ENCODE results near the gene NPAS2.

DNA sequence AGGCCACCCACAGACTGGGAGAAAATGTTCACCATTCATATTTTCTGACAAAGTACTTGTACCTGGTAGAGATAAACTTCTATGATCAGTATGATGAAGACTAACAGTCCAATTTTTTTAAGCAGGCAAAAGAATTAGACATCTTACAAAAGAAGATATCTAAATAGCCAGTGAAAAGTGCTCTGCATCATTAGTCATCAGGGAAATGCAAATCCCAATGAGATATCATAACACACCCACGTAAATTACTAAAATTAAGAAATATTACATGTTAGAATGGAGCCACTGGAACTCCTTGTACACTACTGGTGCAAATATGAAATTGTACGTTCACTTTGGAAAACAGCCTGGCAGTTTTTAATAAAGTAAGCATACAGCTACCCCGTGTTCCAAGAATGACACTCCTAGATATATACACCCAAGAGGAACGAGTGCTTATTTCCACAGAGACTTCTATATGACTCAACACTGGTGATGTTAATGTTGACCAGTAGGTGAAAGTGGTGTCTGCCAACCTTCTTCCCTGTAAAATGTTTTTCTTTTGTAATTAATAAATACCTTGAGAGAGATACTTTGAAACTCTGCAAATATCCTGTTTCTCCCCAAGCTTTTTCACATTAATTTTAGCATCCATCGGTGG is 80.3 kb downstream of the NPAS2 start:
- no peak for TF ChIP-seq POLR2A (IDR thresholded peaks at IDR 0.05)
- TF ChIP-seq, protein P1, sequence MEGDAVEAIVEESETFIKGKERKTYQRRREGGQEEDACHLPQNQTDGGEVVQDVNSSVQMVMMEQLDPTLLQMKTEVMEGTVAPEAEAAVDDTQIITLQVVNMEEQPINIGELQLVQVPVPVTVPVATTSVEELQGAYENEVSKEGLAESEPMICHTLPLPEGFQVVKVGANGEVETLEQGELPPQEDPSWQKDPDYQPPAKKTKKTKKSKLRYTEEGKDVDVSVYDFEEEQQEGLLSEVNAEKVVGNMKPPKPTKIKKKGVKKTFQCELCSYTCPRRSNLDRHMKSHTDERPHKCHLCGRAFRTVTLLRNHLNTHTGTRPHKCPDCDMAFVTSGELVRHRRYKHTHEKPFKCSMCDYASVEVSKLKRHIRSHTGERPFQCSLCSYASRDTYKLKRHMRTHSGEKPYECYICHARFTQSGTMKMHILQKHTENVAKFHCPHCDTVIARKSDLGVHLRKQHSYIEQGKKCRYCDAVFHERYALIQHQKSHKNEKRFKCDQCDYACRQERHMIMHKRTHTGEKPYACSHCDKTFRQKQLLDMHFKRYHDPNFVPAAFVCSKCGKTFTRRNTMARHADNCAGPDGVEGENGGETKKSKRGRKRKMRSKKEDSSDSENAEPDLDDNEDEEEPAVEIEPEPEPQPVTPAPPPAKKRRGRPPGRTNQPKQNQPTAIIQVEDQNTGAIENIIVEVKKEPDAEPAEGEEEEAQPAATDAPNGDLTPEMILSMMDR (IDR thresholded peaks at IDR 0.05): no peak

Data from breast epithelium (tissue), 3 donors.